ENCODE data around the gene SPATA3. TPM values are rescaled to one million over a fixed set of nuclear protein-coding genes. Genes with fewer than 3 reads are reported as not detected.

Gene SPATA3
- total and polyA plus RNA-seq, 2 of the 13 experiments (the other 11 are each of a cell fraction or from before 2014, with no cell fraction given): not detected

DNA sequence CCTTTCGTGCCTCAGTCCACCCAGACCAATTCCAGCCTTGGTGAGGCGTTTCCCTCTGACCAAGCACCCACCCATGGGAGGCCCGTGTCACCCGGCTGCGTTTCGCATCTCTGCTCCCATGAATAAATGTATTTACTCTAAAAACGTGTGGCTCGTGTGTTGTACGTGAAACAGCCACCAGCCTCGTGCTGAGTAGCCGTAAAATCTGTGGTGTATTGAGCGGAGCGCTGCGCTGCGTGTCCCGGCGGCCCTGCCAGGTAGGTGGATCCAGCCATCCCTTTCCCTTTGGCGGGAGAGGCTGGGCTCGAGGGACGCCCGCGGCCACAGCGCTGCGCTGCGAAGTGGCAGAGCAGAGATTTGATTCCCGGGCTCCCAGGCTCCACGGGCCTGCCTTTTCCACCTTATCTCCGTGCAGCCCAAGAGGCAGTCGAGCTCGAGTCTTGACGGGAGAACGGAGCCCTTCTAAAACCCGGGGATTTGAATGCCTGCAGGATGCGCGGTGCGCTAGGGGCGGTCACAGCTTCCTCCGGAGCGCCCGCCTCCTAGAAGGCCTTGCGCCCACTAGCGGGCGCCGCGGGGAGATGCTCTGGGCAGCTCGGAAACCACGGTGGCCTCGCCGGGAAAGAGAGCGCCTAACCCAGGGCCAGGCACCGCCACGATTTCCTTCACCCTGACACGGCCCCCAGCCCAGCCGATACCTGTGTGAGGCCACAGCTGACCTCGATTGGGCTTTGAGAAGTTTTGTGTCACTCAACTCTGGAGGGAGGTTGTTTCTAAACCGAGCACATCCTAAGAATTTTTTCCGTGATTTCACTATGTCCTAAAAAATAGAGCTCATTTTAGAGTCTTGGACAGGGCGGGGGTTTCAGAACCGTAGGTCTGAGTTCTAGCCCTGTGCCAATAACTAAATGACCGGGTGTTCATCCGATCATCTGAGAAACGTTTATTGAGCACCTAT lies 56.9 kb downstream of the SPATA3 start (continued):
- TF ChIP-seq, protein P1, sequence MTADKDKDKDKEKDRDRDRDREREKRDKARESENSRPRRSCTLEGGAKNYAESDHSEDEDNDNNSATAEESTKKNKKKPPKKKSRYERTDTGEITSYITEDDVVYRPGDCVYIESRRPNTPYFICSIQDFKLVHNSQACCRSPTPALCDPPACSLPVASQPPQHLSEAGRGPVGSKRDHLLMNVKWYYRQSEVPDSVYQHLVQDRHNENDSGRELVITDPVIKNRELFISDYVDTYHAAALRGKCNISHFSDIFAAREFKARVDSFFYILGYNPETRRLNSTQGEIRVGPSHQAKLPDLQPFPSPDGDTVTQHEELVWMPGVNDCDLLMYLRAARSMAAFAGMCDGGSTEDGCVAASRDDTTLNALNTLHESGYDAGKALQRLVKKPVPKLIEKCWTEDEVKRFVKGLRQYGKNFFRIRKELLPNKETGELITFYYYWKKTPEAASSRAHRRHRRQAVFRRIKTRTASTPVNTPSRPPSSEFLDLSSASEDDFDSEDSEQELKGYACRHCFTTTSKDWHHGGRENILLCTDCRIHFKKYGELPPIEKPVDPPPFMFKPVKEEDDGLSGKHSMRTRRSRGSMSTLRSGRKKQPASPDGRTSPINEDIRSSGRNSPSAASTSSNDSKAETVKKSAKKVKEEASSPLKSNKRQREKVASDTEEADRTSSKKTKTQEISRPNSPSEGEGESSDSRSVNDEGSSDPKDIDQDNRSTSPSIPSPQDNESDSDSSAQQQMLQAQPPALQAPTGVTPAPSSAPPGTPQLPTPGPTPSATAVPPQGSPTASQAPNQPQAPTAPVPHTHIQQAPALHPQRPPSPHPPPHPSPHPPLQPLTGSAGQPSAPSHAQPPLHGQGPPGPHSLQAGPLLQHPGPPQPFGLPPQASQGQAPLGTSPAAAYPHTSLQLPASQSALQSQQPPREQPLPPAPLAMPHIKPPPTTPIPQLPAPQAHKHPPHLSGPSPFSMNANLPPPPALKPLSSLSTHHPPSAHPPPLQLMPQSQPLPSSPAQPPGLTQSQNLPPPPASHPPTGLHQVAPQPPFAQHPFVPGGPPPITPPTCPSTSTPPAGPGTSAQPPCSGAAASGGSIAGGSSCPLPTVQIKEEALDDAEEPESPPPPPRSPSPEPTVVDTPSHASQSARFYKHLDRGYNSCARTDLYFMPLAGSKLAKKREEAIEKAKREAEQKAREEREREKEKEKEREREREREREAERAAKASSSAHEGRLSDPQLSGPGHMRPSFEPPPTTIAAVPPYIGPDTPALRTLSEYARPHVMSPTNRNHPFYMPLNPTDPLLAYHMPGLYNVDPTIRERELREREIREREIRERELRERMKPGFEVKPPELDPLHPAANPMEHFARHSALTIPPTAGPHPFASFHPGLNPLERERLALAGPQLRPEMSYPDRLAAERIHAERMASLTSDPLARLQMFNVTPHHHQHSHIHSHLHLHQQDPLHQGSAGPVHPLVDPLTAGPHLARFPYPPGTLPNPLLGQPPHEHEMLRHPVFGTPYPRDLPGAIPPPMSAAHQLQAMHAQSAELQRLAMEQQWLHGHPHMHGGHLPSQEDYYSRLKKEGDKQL (CRISPR knock-in tag; IDR thresholded peaks at IDR 0.05; ENCODE audit: low read depth): peak; percentile 12; the same call in 1 of the 2 replicates
- TF ChIP-seq HNRNPLL (IDR thresholded peaks at IDR 0.05; ENCODE audit: low read depth, low read length, poor library complexity, severe bottlenecking) (peak; percentile 95), ZNF160 (CRISPR knock-in tag; IDR thresholded peaks at IDR 0.05) (peak; percentile 59; the same call in 1 of the 2 replicates), SMC3 (IDR thresholded peaks at IDR 0.05; ENCODE audit: low read length) (peak; percentile 50; the same call in 1 of the 2 replicates), NCOA5 (CRISPR knock-in tag; IDR thresholded peaks at IDR 0.05) (no peak; the same call in 1 of the 2 replicates), PRMT3 (CRISPR knock-in tag; IDR thresholded peaks at IDR 0.05; ENCODE audit: borderline replicate concordance, low read depth) (peak; percentile 92), TBL1XR1 (IDR thresholded peaks at IDR 0.05; ENCODE audit: borderline replicate concordance, low read length, partially characterized antibody) (peak; percentile 18), SATB2 (CRISPR knock-in tag; IDR thresholded peaks at IDR 0.05) (peak; percentile 52; the same call in 1 of the 2 replicates), GLI4 (CRISPR knock-in tag; IDR thresholded peaks at IDR 0.05; ENCODE audit: borderline replicate concordance) (peak; percentile 73; the same call in 1 of the 2 replicates)
- TF ChIP-seq, protein P2, sequence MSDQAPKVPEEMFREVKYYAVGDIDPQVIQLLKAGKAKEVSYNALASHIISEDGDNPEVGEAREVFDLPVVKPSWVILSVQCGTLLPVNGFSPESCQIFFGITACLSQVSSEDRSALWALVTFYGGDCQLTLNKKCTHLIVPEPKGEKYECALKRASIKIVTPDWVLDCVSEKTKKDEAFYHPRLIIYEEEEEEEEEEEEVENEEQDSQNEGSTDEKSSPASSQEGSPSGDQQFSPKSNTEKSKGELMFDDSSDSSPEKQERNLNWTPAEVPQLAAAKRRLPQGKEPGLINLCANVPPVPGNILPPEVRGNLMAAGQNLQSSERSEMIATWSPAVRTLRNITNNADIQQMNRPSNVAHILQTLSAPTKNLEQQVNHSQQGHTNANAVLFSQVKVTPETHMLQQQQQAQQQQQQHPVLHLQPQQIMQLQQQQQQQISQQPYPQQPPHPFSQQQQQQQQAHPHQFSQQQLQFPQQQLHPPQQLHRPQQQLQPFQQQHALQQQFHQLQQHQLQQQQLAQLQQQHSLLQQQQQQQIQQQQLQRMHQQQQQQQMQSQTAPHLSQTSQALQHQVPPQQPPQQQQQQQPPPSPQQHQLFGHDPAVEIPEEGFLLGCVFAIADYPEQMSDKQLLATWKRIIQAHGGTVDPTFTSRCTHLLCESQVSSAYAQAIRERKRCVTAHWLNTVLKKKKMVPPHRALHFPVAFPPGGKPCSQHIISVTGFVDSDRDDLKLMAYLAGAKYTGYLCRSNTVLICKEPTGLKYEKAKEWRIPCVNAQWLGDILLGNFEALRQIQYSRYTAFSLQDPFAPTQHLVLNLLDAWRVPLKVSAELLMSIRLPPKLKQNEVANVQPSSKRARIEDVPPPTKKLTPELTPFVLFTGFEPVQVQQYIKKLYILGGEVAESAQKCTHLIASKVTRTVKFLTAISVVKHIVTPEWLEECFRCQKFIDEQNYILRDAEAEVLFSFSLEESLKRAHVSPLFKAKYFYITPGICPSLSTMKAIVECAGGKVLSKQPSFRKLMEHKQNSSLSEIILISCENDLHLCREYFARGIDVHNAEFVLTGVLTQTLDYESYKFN (CRISPR knock-in tag; conservative IDR thresholded peaks at IDR 0.05): peak; percentile 62
- TF ChIP-seq, protein P3, sequence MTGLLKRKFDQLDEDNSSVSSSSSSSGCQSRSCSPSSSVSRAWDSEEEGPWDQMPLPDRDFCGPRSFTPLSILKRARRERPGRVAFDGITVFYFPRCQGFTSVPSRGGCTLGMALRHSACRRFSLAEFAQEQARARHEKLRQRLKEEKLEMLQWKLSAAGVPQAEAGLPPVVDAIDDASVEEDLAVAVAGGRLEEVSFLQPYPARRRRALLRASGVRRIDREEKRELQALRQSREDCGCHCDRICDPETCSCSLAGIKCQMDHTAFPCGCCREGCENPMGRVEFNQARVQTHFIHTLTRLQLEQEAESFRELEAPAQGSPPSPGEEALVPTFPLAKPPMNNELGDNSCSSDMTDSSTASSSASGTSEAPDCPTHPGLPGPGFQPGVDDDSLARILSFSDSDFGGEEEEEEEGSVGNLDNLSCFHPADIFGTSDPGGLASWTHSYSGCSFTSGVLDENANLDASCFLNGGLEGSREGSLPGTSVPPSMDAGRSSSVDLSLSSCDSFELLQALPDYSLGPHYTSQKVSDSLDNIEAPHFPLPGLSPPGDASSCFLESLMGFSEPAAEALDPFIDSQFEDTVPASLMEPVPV (CRISPR knock-in tag; IDR thresholded peaks at IDR 0.05): peak; percentile 80; the same call in 1 of the 2 replicates
